WERI-Rb-1 (cell line): ENCODE measurements around the gene PLCE1.

ENCODE experiments used
- DNase-seq: peaks from one replicate; pipeline ENCODE4 v3.0.0-alpha.2; 2020
- H3K27ac ChIP-seq: fragments of 250-450 bp; sonication (Bioruptor Pico); 2 replicates; pipeline ENCODE4 v1.5.1; 2020; ENCODE audit warnings: mild to moderate bottlenecking, moderate library complexity
- H3K27me3 ChIP-seq: fragments of 250-450 bp; sonication (Bioruptor Pico); 2 replicates; pipeline ENCODE4 v1.5.1; 2021; ENCODE audit warnings: mild to moderate bottlenecking, low read depth, moderate library complexity; ENCODE audit not compliant: insufficient read depth, severe bottlenecking
- H3K36me3 ChIP-seq: fragments of 250-450 bp; sonication (Bioruptor Pico); 2 replicates; pipeline ENCODE4 v1.5.1; 2020; ENCODE audit warnings: mild to moderate bottlenecking, moderate library complexity
- H3K4me3 ChIP-seq: 2 replicates; pipeline ENCODE4 v1.5.1; 2011; ENCODE audit warnings: low read depth, mild to moderate bottlenecking, control low read depth, low read length
- H3K9me3 ChIP-seq: fragments of 250-450 bp; sonication (Bioruptor Pico); 2 replicates; pipeline ENCODE4 v1.5.1; 2021; ENCODE audit warnings: mild to moderate bottlenecking, moderate library complexity; ENCODE audit not compliant: severe bottlenecking
- TF ChIP-seq, protein P1 (sequence below): IDR thresholded peaks from 2 replicates; pipeline ENCODE4 v1.5.1; 2011; ENCODE audit warnings: low read depth, mild to moderate bottlenecking, control low read depth, inconsistent platforms, low read length

Gene PLCE1

DNA sequence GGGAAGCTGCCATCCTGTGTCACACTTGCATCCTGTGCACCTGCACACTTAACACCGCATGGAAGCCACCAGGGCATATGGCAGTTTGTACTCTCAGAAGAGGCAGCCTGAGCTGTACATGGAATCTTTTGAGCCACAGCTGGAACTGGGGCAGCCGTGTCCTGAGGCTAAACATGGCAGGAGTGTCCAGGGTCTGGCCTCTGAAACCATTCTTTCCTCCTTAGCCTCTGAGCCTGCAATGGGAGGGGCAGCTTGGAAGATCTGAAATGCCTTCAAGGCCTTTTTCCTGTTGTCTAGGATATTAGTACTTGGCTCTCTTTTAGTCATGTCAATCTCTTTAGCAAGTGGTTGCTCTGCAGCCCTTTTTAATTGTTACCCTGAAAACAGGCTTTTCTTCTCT is 16.4 kb downstream of the PLCE1 start:
- Histone ChIP-seq H3K9me3 (no peaks in the 10 kb centered on the region), H3K4me3 (no peak overlapping the region), H3K36me3 (no peaks in the 10 kb centered on the region), H3K27ac (no peak overlapping the region), H3K27me3 (no peaks in the 10 kb centered on the region)
- TF ChIP-seq, protein P1, sequence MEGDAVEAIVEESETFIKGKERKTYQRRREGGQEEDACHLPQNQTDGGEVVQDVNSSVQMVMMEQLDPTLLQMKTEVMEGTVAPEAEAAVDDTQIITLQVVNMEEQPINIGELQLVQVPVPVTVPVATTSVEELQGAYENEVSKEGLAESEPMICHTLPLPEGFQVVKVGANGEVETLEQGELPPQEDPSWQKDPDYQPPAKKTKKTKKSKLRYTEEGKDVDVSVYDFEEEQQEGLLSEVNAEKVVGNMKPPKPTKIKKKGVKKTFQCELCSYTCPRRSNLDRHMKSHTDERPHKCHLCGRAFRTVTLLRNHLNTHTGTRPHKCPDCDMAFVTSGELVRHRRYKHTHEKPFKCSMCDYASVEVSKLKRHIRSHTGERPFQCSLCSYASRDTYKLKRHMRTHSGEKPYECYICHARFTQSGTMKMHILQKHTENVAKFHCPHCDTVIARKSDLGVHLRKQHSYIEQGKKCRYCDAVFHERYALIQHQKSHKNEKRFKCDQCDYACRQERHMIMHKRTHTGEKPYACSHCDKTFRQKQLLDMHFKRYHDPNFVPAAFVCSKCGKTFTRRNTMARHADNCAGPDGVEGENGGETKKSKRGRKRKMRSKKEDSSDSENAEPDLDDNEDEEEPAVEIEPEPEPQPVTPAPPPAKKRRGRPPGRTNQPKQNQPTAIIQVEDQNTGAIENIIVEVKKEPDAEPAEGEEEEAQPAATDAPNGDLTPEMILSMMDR: no peak
- no peak for DNase-seq

DNA sequence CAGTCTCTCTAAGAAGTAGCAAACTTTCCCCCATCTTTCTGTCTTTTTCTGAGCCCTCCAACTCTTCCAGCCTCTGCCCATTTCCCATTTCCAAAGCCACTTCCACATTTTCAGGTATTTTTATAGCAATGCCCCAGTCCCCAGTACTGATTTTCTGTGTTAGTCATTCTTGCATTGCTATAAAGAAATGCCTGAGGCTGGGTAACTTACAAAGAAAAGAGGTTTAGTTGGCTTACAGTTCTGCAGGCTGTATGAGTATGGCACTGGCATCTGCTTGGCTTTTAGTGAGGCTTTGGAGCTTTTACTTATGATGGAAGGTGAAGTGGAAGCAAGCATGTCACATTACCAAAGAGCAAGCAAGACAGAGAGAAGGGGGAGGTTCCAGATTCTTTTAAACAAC is 17.2 kb downstream of the PLCE1 start:
- no peaks in the 10 kb centered on the region for H3K36me3 ChIP-seq
- H3K4me3 ChIP-seq: no peak overlapping the region
- H3K27me3 ChIP-seq: no peaks in the 10 kb centered on the region
- TF ChIP-seq, protein P1: no peak
- no peak for DNase-seq
- H3K9me3 ChIP-seq: no peaks in the 10 kb centered on the region
- no peak overlapping the region for H3K27ac ChIP-seq

DNA sequence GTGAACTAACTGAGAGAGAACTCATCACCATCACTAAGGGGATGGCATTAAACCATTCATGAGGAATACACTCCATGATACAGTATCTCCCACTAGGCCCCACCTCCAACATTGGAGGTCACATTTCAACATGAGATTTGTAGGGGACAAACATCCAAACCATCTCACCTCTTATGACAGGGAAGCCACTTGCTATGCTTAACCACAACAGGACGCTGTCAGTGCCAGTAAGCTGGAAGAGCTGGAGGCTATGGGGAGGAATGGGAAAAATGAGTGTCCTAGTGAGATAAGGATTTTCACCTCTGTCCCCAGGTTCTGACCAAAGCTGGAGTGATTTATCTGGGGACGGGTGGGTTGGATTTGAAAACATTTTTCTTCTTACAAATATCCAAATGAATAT is 17.6 kb downstream of the PLCE1 start:
- H3K27ac ChIP-seq: no peak overlapping the region
- H3K9me3 ChIP-seq: no peaks in the 10 kb centered on the region
- no peak overlapping the region for H3K4me3 ChIP-seq
- DNase-seq: no peak
- no peaks in the 10 kb centered on the region for H3K27me3 ChIP-seq
- H3K36me3 ChIP-seq: no peaks in the 10 kb centered on the region
- TF ChIP-seq, protein P1: no peak

DNA sequence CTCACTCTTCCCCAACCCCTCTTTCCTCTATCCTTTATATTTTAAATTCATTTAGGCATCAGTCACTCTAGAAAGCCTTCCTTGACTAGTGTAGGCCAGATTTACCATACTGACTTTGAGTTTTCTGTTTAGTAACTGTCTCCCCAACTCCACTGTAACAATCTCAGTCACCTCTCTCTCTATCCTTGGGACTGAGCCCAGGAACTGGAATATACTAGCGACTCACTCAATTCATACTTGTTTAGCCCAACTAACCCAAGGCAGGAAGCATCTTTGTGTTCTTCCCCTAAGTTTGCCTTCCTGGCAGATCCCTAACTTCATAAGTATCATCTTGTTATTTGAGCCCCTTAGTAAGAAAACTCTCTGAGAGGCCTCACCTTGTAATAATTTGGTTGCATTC is 19.1 kb downstream of the PLCE1 start:
- no peaks in the 10 kb centered on the region for H3K27me3 ChIP-seq
- no peak overlapping the region for H3K27ac ChIP-seq
- H3K36me3 ChIP-seq: no peaks in the 10 kb centered on the region
- H3K4me3 ChIP-seq: no peak overlapping the region
- TF ChIP-seq, protein P1: no peak
- no peak for DNase-seq
- H3K9me3 ChIP-seq: no peaks in the 10 kb centered on the region

DNA sequence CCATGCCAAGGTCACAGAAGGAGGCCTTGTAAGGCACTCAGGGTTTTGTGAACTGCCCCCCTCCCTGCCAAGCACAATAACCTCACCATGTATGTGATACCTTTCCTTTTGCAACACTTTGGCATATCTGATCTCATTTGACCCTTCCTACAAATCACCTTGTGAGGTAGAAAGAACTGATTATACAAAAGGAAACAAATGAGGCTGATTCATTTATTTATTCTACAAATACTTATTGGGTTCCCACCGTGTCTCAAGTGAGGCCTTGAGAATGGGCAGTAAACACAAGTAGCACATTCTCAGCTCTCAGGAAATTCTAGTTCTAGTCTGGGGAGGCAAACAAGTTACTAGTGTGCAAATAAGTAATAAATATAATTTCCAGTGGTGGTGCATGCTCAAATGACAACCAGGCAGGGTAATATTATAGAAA is 19.6 kb downstream of the PLCE1 start:
- H3K27me3 ChIP-seq: no peaks in the 10 kb centered on the region
- no peak overlapping the region for H3K27ac ChIP-seq
- TF ChIP-seq, protein P1: no peak
- DNase-seq: no peak
- H3K9me3 ChIP-seq: no peaks in the 10 kb centered on the region
- H3K4me3 ChIP-seq: no peak overlapping the region
- H3K36me3 ChIP-seq: no peaks in the 10 kb centered on the region

DNA sequence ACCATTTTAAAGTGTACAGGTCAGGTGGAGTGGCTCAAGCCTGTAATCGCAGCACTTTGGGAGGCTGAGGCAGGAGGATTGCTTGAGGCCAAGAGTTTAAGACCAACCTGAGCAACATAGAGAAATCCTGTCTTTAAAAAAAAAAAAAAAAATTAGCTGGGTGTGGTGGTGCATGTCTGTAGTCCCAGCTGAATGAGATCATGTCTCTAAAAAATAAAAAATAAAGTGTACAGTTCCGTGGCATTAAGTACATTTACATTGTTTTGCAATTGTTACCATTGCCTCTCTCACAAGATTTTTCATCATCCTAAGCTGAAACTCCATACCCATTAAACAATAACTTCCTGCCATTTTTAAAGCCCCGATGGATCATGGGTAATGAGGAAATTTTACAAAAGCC is 20.6 kb downstream of the PLCE1 start:
- no peaks in the 10 kb centered on the region for H3K27me3 ChIP-seq
- no peak for DNase-seq
- H3K9me3 ChIP-seq: no peaks in the 10 kb centered on the region
- H3K36me3 ChIP-seq: no peaks in the 10 kb centered on the region
- TF ChIP-seq, protein P1: no peak
- no peak overlapping the region for H3K4me3 ChIP-seq
- no peak overlapping the region for H3K27ac ChIP-seq
